ENCODE data around the gene PRF1.
"Not testable (repeated sequence)": the region's sequence is repeated elsewhere in the genome, so short reads cannot be mapped to it uniquely, and the experiment has no call there.

PRF1 gene

DNA sequence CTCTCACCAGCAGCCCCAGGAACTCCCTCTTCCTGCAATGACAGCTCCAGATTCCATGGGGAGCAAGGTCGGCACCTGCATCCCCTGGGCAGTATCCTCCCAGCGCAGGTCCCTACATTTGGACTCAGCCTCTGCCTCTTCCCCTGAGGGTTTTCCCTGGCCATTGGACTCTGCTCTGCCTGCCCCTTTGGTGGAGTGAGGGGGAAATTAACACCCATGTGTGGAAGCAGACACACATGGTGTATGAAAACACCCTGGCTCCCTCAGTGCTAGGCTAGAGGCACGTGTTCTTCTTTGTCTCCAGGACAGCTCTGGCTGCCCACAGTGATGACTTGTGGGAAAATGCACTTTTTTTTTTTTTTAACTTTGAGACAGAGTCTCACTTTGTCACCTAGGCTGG, 8.4 kb downstream of the PRF1 start:
- DNase-seq (ENCODE audit: low read depth in 2 of 2), result no peak

GRCh38 chr10:70593513-70593890, 9.0 kb downstream of the PRF1 start:
- no peak for DNase-seq (ENCODE audit: low read depth in 2 of 2)

DNA sequence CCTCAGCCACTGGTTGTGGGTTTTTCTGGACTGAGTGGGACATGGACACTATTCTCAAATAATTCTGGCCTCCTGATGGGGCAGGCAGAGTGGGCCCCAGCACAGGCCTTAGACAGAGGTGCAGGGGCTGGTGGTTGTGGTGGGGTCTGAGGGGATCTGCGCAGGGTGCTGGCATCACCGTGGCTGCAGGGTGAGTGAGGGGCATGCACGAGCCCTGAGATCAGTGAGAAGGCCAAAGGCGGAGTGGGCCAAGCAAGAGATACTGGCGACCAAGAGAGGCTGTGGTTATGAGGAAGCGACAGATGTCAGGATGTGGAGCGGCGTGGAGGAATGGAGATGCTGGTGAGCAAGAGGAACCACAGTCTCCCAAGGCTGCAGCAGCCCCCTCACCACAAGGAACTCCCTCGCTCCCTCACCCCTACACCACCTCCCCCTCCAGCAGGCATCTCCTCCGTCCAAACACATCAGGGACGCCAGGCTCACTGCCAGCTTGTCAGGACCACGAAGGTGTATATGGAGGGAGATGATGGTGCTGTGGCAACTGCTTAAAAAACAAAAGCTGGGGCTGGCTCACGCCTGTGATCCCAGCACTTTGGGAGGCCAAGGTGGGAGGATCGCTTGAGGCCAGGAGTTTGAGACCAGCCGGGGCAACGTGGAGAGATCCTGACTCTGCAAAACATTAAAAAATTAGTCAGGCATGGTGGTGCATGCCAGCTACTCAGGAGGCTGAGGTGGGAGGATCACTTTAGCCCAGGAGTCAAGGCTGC, 9.6 kb downstream of the PRF1 start:
- no peak for DNase-seq (ENCODE audit: low read depth in 2 of 2)

GRCh38 chr10:70592186-70592735, 10.3 kb downstream of the PRF1 start:
- DNase-seq (ENCODE audit: low read depth in 2 of 2), result no peak

DNA sequence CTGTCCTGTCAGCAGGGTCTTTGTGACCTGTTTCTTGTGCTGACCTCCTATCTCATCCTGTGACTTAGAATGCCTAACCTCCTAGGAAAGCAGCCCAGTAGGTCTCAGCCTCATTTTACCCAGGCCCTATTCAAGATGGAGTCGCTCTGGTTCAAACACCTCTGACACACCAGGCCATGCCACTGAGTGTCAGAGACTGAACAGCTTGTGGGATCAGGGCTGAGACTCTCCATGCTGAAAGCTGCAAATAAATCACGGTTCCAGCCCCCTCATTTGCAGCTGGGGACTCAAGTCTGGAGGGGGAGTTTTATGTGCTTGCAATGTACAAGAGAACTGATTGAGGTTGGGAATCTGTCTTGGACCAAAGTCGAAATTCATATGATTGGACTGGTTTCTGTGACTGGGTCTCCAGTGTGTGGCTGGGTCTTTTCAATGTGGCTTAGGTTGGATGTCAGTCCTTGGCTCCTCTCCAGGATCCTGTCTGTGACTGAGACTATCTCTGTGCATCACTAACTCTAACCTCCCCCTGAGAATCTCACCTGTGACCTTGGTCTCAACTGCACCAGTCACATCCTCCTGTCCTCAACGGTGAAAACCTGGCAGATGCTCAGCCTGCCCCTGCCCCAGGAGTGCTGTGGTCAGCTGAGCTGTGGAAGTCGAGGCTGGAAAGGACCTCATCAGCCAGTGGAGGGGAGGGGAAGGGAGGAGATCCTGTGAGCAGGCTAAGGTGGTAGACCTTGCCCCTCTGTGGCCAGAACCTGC, 11.7 kb downstream of the PRF1 start:
- DNase-seq (ENCODE audit: low read depth in 2 of 2), result no peak

DNA sequence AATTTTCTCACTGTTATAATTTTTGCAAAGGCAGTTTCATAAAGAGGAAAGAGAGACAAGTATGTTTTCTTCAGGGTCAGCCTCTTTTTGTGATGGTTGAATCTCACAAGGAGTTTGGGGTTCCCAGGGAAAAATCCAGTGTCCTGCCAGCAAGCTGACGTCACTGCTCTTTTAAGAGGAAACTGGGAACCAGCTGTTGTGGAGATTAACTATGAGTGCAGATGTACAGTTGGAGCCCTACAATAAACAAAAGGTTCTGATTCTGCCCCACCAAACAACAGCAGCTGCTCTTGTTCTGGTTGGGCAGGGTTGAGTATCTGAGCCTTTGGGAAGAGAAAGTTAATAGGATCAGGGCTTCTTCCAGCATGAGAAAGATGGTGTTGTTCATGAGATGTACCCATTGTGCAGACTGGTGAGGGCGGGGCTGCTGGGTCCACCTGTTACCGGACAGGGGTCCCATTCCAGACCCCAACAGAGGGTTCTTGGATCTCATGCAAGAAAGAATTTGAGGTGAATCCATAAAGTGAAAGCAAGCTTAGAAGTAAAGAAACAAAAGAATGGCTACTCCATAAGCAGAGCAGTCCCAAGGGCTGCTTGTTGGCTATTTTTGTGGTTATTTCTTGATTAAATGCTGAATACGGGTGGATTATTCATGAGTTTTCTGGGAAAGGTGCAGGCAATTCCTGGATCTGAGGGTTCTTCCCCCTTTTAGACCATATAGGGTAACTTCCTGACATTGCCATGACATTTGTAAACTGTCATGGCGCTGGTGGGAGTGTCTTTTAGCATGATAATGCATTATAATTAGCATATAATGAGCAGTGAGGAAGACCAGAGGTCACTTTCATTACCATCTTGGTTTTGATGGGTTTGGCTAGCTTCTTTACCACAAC, 12.5 kb downstream of the PRF1 start:
- no peak for DNase-seq (ENCODE audit: low read depth in 2 of 2)

GRCh38 chr10:70588859-70589570, 13.5 kb downstream of the PRF1 start:
- no peak for DNase-seq (ENCODE audit: low read depth in 2 of 2)

- DNase-seq (ENCODE audit: low read depth in 2 of 2), result no peak
Measured at GRCh38 chr10:70588255-70588654, 14.3 kb downstream of the PRF1 start.

DNA sequence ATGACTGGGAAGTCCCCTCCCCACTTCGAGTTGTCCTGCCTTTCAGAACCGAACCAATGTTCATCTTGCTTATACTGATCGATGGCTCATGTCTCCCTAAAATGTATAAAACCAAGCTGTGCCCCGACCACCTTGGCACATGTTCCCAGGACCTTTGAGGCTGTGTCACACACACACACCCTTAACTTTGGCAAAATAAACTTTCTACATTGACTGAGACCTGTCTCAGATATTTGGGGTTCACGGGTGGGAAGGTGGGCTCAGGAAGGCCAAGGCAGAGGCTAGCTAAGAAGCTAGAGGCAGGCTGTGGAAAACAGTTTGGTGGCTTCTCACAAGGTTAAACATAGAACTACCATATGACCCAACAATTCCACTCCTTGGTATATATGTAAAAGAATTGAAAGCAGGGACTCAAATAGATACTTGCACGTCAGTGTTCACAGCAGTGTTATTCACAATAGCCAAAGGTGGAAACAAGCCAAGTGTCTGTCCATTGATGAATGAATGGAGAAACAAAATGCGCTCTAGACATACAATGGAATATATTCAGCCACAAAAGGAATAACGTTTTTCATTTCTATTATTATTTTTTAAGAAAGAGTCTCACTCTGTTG, 15.4 kb downstream of the PRF1 start:
- no peak for DNase-seq (ENCODE audit: low read depth in 2 of 2)

GRCh38 chr10:70586348-70586930, 16.1 kb downstream of the PRF1 start:
- DNase-seq (ENCODE audit: low read depth in 2 of 2), result no peak

DNA sequence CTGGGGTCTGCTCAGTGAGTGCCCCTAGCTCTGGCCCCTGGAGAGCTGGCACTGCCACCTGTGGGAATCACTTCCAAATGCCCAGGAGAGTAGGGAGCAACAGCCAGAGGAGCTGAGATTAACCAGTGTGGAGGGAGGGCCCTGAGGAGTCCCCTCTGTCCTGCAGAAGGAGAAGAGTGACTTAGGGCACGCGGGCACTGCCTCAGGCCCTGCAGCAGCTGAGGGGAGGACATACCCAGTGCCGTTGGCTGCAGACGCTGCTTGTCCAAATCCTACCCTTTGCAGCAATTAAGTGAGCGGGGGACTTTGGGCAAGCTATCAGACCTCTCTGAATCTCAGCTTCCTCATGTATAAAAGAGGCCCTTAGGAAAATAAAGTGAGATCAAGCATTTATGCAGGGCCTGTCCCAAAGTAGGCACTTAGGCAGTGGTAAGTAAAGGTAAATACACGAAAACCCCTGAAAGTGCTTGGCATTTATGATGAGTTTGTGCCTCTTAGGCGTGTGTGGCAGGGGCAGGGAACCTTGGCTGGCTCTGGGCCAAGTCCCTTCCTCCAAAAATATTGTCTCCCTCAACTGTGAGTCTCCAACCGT, 16.9 kb downstream of the PRF1 start:
- DNase-seq (ENCODE audit: low read depth in 2 of 2), result no peak

DNA sequence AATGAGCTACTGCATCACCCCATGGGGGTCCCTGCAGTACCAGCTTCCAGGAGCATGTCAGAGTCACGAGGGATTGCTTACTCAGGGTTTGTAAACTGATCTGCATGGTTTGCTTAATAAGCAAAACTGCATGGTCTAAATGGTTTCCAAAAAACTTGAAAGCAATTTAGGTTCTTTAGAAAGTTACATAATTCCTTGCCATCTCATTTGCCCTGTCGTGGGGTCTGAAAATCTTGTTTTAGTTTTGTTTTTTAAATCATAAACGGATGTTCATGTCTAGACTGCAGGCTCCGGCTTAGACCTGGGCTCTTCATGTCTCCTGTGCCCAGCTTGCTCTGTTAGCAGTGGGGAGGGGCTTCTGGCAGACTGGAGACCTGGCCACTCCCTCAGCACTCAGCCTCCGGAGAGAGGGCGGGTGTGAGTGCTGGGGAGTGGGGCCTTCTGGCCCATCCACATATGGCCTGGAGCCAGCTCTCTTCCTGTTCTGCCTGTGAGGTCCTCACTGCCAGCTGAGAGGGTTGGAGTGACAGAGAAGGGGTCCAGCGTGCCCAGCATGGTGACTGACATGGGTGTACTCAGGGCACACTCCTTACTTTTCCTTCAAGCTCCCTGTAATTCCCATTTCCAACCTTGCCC, 17.5 kb downstream of the PRF1 start:
- DNase-seq (ENCODE audit: low read depth in 2 of 2), result no peak

- no peak for DNase-seq (ENCODE audit: low read depth in 2 of 2)
Measured at GRCh38 chr10:70584366-70584765, 18.2 kb downstream of the PRF1 start.

- no peak for DNase-seq (ENCODE audit: low read depth in 2 of 2)
Measured at GRCh38 chr10:70583669-70584037, 18.9 kb downstream of the PRF1 start.

- no peak for DNase-seq (ENCODE audit: low read depth in 2 of 2)
Measured at GRCh38 chr10:70582793-70583668, 19.5 kb downstream of the PRF1 start.

DNA sequence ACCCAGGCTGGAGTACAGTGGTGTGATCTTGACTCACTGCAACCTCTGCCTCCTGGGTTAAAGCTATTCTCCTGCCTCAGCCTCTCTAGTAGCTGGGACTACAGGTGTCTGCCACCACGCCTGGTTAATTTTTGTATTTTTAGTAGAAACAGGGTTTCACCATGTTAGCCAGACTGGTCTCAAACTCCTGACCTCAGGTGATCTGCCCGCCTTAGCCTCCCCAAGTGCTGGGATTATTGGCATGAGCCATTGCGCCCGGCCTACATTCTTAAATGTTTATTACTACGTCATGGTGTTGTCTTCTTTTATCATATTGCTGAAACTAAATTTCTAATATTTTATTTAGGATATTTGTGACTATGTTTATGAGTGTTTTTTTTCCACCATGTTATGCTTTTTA, 21.4 kb downstream of the PRF1 start:
- not testable (repeated sequence) for DNase-seq (ENCODE audit: low read depth in 2 of 2)

GRCh38 chr10:70579234-70580002, 23.1 kb downstream of the PRF1 start:
- no peak for DNase-seq (ENCODE audit: low read depth in 2 of 2)

GRCh38 chr10:70578371-70578947, 24.1 kb downstream of the PRF1 start:
- DNase-seq (ENCODE audit: low read depth in 2 of 2), result peak; percentile 61 to 67

All from stimulated activated CD4-positive, alpha-beta T cell treated with anti-CD3 and anti-CD28 coated beads, Interleukin-4, amount 100 ng/mL, for 48 hours (primary cell).